Coronary artery (tissue), 2 donors: Measurements from ENCODE around the gene SKAP1.
"Not testable (repeated sequence)": the region's sequence is repeated elsewhere in the genome, so short reads cannot be mapped to it uniquely, and the experiment has no call there.

Experiments
- DNase-seq: peaks from one replicate; pipeline ENCODE4 v3.0.0-alpha.2; 2017; ENCODE audit warnings: low spot score
- H3K27ac ChIP-seq, 2 donors: fragments of 200-600 bp; sonication (generic); one replicate each; pipeline ENCODE4 v1.5.1; 2016 to 2019
- H3K4me3 ChIP-seq: fragments of 200-600 bp; sonication (generic); 2 replicates; pipeline ENCODE4 v1.5.1; 2016; ENCODE audit warnings: mild to moderate bottlenecking, moderate library complexity
- CTCF ChIP-seq: fragments of 200-600 bp; sonication (generic); IDR thresholded peaks from one replicate; pipeline ENCODE4 v1.5.1; 2019; ENCODE audit warnings: antibody characterized with exemption

SKAP1 gene

GRCh38 chr17:48194097-48194550 is 235.9 kb downstream of the SKAP1 start:
- Histone ChIP-seq H3K4me3 (no peak overlapping the region), H3K27ac (no peak overlapping the region)
- TF ChIP-seq CTCF = no peak
- DNase-seq = no peak

GRCh38 chr17:48192321-48192731 is 237.7 kb downstream of the SKAP1 start:
- DNase-seq = no peak
- H3K4me3 ChIP-seq = no peak overlapping the region
- no peak overlapping the region for H3K27ac ChIP-seq
- no peak for TF ChIP-seq CTCF

- no peak for DNase-seq
- H3K4me3 ChIP-seq = no peak overlapping the region
- H3K27ac ChIP-seq = no peak overlapping the region
- no peak for TF ChIP-seq CTCF
Observed at GRCh38 chr17:48191362-48191761, 238.7 kb downstream of the SKAP1 start.

- no peak for TF ChIP-seq CTCF
- DNase-seq = no peak
- Histone ChIP-seq H3K27ac (no peak overlapping the region), H3K4me3 (no peak overlapping the region)
Observed at GRCh38 chr17:48190871-48191270, 239.1 kb downstream of the SKAP1 start.

GRCh38 chr17:48187872-48188608 is 242.0 kb downstream of the SKAP1 start:
- DNase-seq = no peak
- Histone ChIP-seq H3K27ac (no peak overlapping the region), H3K4me3 (no peak overlapping the region)
- no peak for TF ChIP-seq CTCF

GRCh38 chr17:48186317-48186716 is 243.7 kb downstream of the SKAP1 start:
- not testable (repeated sequence) for H3K27ac ChIP-seq, H3K4me3 ChIP-seq, DNase-seq

GRCh38 chr17:48184721-48185120 is 245.3 kb downstream of the SKAP1 start:
- no peak for TF ChIP-seq CTCF
- H3K4me3 ChIP-seq = no peak overlapping the region
- DNase-seq = no peak
- H3K27ac ChIP-seq = no peak overlapping the region
